ENCODE data around the gene PKP1.
"Not testable (repeated sequence)": the region's sequence is repeated elsewhere in the genome, so short reads cannot be mapped to it uniquely, and the experiment has no call there.

The PKP1 gene

GRCh38 chr1:201282931-201283829 lies at the start of gene PKP1:
PKP1 (plus strand) TSS chr1:201283506; CDS start chr1:201283703, 197 bp downstream.
- DNase-seq (ENCODE audit: low read depth) = no peak

GRCh38 chr1:201239646-201240045 lies 43.7 kb upstream of the PKP1 start:
- not testable (repeated sequence) for DNase-seq (ENCODE audit: low read depth)

GRCh38 chr1:201240171-201240570 lies 43.1 kb upstream of the PKP1 start:
- DNase-seq (ENCODE audit: low read depth) = no peak

GRCh38 chr1:201241736-201242135 lies 41.6 kb upstream of the PKP1 start:
- no peak for DNase-seq (ENCODE audit: low read depth)

GRCh38 chr1:201245082-201245481 lies 38.2 kb upstream of the PKP1 start:
- DNase-seq (ENCODE audit: low read depth) = no peak

- DNase-seq (ENCODE audit: low read depth) = no peak
Measured at GRCh38 chr1:201248721-201249559, 34.4 kb upstream of the PKP1 start.

GRCh38 chr1:201250326-201251011 lies 32.8 kb upstream of the PKP1 start:
- no peak for DNase-seq (ENCODE audit: low read depth)

GRCh38 chr1:201251411-201251810 lies 31.9 kb upstream of the PKP1 start:
- DNase-seq (ENCODE audit: low read depth) = no peak

GRCh38 chr1:201251851-201252430 lies 31.4 kb upstream of the PKP1 start:
- no peak for DNase-seq (ENCODE audit: low read depth)

GRCh38 chr1:201252944-201253371 lies 30.3 kb upstream of the PKP1 start:
- no peak for DNase-seq (ENCODE audit: low read depth)

GRCh38 chr1:201253411-201253810 lies 29.9 kb upstream of the PKP1 start:
- DNase-seq (ENCODE audit: low read depth) = no peak

- DNase-seq (ENCODE audit: low read depth) = no peak
Measured at GRCh38 chr1:201253906-201254624, 29.2 kb upstream of the PKP1 start.

- peak; percentile 33 for DNase-seq (ENCODE audit: low read depth)
Measured at GRCh38 chr1:201254625-201255478, 28.5 kb upstream of the PKP1 start.

GRCh38 chr1:201255479-201256362 lies 27.6 kb upstream of the PKP1 start:
- DNase-seq (ENCODE audit: low read depth) = no peak

- DNase-seq (ENCODE audit: low read depth) = not testable (repeated sequence)
Measured at GRCh38 chr1:201258132-201258531, 25.2 kb upstream of the PKP1 start.

- DNase-seq (ENCODE audit: low read depth) = no peak
Measured at GRCh38 chr1:201258763-201259230, 24.5 kb upstream of the PKP1 start.

GRCh38 chr1:201259476-201260235 lies 23.6 kb upstream of the PKP1 start:
- DNase-seq (ENCODE audit: low read depth) = no peak

GRCh38 chr1:201260236-201260590 lies 23.1 kb upstream of the PKP1 start:
- no peak for DNase-seq (ENCODE audit: low read depth)

Measured in activated T-helper 9 cell treated with anti-CD3 and anti-CD28 coated beads, Interleukin-2, amount 50 U/mL, for 16 hours (primary cell).